ENCODE data around the gene LRR1.
"Not testable (repeated sequence)": the region's sequence is repeated elsewhere in the genome, so short reads cannot be mapped to it uniquely, and the experiment has no call there.

Gene LRR1

DNA sequence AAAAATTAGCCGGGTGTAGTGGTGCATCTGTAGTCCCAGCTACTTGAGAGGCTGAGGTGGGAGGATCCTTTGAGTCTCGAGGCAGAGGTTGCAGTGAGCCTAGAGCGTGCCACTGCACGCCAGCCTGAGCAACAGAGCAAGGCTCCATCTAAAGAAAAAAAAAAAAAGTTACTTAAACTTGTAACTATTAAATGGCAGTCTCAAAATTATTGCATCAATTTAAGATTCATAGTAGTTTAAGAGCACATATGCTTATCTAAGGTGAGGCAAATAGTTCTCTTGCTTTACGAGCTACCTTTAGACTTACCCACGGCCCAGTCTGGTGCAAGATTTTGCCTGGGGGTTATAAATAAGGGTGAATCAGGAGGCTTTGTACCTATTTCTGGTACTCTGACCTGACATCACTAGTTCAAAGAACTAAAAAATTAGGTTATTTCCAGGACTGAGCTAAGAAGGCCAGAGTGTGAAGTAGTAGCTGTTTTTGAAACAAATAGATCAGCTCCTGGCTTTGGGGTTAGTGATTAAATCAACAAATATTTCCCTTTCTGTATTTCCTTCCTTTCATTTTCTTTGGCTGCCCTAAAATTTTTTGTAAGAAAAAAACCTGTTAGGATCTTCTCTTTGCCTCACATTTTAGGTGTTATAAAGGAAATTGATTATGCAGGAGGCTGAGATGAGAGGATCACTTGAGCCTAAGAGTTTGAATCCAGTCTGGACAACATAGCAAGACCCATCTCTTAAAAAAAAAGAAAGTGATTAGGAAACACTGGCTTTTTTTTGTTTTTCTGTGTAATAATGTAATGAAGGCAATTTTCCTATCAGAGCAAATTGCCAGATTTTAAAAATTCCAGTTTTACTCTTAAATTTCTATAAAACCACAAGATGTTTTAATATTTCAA lies 25.4 kb downstream of the LRR1 start:
- in situ Hi-C loops (cut with MboI; ENCODE audit: low sequenced_read_pairs): no loop called here

DNA sequence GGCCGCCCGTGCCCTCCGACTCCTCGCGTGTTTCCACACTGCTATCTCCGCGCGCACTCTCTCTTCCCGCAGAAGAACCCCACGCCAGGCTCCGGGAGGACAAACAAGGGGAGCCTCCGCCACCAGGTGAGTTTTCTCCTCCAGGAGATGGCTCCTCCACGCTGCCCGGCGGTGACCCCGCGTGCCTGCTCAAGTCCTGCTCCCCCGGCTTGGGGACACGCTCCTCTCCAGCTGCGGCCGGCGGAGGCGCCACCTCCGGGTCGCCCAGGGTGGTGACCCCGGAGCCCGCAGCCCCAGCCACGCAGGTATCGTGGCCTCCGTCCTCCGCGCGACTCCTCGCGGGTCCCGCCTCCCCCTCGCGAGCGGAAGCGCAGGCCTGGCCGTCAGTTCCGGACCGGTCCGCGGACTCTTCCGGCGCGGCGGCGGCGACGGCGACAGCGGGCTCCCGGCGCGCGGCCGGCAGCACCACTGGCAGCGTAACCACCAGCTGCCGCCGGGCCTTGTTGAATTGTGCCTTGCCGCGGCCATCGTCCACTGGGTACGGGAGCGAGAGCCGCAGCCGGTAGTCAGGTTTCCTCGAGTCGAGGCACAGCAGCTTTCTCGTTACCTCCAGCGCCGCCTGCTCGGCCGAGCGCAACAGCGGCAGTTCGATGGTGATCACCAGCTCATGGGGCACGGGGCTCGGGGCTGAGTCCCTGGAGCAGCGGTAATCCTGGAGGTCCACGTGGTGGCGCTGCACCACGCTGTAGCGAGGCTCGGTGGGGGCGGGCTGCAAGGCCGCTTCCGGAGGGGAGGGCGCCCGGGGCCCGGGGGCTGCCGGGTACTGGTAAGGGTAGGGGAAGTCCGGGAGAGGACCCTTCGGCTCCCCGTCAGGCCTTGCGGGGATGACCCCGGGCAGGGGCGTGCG lies 35.2 kb downstream of the LRR1 start:
- in situ Hi-C loops (cut with MboI; ENCODE audit: low sequenced_read_pairs): no loop called here

DNA sequence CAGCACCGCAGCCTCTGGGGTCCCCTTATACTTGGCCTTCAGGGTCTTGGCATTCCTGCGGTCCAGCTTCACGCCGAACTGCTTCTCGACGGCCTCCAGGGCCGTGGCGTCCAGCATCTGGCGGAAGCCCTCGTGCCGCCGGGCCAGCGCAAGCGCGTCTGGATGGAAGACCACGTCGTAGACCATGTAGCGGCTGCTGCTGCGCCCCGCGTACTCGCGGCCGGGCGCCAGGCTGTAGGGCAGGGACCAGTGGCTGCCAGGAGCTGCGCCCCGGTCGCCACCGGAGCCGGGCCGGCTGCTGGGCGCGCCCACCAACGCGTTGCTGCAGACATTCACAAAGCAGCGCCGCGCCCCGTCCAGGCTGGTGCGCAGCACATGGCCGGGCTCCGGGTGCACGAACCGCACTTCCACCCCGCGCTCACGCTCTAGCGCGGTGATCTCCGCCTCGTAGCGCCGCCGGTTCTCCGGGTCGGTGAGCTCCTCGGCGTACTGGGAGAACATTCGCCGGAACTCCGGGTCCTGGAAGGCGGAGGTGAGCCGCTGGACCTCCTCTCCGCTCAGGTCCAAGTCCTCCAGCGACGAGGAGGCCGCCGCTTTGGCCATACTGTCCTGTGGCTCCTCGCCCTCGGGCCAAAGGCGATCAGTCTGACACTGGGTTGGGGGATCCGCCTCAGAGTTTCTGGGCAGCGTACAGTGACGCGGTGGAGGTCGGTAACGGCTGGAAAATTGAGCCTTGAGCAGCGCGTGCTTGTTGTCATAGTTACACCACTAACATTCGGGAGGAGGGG lies 36.0 kb downstream of the LRR1 start, which contains the start of gene DNAAF2:
Gene DNAAF2, minus strand, starts transcription at position 698 of the 788 bp plus-strand sequence. Its CDS starts 95 bp downstream, at position 603.
- in situ Hi-C loops (cut with MboI; ENCODE audit: low sequenced_read_pairs): no loop called here

DNA sequence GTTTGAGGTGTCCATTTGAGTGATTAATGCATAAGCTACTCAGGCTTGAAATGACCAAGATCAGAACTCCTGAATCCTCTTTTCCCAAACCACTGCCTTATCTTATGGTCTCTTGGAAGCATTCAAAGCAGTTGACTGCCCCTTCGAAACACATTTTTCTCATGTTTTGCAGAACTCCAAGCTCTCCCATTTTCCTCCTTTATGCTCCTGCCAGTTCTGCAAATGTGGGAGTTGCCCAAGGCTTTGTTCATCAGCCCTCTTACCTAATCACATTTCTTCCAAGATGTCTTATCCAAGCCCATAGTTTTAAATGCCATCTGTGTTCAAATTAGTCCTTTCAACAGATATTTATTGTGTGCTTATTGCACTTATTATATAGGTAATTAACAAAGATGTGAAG lies 38.1 kb downstream of the LRR1 start:
- in situ Hi-C loops (cut with MboI; ENCODE audit: low sequenced_read_pairs): no loop called here

DNA sequence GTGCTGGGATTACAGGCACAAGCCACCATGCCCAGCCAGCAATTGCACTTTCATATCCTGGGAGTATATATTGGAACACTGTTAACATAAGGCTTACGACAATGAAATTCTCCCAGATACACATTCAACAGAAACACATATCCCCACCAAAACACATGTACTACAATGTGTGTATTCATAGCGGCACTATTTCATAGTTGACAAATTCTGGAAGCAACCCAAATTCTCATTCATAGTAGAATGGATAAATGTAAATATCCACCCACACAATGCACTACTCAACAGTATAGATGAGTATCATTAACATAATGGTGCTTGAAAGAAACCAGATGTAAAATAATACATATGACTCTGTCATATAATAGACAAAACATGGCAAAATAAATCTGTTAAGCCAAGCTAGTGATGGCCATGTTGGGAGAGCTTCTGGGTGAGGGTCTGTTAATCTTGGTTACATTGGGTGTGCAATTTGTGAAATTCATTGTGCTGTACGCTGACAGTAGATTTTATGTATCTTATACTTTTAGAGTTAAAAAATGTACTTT lies 38.9 kb downstream of the LRR1 start:
- in situ Hi-C loops (cut with MboI; ENCODE audit: low sequenced_read_pairs): no loop called here

DNA sequence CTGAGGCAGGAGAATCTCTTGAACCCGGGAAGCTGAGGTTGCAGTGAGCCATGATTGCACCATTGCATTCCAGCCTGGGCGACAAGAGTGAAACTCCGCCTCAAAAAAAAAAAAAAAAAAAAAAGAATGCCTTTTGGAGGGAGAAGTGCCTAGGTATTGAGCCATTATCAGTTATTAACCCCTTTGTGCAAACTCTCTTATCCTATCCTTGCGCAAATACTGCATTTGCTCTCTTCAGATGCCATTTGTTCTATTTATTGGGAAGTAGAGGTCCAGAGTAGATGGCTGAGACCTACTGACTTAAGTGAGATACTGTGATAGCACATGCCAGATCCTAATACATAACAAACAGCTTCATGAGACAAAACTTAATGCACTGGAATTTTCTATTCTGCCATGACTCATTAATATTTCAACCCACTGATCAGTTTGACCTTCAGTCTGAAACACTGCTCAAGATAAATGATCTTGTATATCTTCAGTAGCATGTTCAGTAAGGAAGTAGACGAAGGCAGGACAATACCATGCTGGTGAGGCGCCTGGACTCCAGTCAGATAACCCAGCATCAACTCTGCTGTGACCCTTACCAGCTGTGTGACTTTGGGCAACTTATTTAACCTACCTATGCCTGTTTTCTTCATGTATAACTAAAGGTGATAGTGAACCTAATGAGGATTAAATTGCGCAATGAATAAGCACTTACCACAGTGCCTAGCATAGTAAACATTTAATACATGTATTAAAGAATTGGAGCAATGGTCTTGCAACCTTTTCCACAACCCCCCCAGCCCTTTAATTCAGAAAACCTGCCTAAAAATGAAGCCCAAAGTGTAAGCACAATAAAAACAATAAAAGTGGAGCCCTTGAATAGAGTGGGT lies 42.0 kb downstream of the LRR1 start:
- in situ Hi-C loops (cut with MboI; ENCODE audit: low sequenced_read_pairs): no loop called here

DNA sequence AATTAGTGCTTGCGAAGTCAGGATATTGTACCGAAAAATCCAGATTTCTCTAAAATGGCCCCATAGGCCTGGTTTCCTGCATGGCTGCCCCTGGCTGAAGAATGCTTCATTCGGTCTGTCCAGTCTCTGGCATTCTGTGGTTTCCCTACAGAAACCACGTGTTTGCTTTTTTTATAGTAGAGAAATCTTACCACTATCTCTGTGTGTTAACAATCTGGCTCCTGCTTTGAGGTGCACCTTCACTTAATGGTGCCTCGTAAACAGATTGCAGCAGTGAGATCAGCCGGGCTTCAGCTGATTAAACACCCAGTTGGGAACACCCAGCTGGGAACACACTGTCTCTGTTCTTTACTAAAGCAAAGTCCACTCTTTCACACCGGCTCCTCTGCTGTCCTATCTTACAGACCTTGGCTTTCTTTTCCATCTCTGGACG lies 43.0 kb downstream of the LRR1 start:
- in situ Hi-C loops (cut with MboI; ENCODE audit: low sequenced_read_pairs): no loop called here

DNA sequence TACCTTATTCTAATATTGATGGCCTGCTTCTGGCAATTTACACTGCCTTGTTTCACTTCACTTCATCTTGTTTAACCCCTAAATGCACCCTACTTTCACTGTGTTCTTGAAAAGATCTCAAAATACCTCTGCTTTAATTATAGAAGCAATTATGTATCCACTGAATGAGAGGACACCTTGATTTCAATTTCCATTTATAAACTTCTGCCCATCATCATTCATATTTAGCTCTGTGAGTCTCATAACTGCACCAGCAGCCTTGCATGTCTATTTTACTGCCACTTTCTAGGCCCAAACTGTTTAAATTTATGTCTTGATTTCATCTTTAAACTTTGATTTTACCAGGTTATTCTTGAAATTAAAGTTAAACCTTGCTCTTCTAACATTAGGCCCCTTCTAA lies 43.4 kb downstream of the LRR1 start:
- in situ Hi-C loops (cut with MboI; ENCODE audit: low sequenced_read_pairs): no loop called here

DNA sequence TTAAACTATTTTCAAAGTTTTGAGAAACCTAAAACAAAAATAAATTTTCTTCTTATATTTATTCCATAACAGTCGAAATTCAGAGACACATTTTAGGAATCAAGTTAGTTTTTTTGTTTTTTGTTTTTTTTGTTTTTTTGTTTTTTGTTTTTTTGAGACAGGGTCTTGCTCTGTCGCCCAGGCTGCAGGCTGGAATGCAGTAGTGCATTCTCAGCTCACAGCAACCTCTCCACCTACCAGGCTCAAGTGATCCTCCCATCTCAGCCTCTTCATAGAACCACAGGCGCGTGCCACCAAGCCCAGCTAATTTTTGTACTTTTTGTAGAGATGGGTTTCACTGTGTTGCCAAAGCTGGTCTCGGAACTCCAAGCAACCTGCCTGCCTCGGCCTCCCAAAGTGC lies 54.8 kb downstream of the LRR1 start:
- in situ Hi-C loops (cut with MboI; ENCODE audit: low sequenced_read_pairs): no loop called here

DNA sequence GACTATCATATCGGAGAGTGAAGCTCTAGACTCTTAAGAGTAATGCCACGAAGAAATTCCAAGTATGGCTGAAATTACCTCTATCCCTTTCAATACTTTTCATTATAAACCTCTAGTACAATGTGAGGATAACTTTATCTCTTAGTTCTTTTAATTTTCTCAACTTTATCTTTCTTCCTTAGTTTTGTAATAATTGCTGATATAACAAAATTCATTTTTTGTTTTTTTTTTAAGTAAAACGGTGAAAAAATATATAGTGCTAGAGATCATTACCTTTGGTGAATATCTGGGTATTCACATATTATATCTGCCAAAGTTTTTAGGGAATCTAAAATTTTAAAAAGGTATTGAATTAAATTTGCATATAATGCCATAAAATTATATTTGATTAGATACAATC lies 55.8 kb downstream of the LRR1 start:
- in situ Hi-C loops (cut with MboI; ENCODE audit: low sequenced_read_pairs): no loop called here

DNA sequence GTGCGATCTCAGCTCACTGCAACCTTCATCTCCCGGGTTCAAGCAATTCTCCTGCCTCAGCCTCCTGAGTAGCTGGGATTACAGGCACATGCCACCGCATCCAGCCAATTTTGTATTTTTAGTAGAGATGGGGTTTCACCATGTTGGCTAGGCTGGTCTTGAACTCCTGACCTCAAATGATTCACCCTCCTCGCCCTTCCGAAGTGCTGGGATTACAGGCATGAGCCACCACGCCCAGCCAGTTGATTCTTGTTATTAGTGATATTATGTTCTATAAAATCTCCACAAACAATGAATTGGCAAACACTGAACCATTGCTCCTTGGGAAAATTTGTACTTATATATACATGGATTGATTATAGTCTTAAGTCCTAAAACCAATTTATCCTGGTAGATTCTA lies 58.8 kb downstream of the LRR1 start:
- in situ Hi-C loops (cut with MboI; ENCODE audit: low sequenced_read_pairs): not testable (repeated sequence)

DNA sequence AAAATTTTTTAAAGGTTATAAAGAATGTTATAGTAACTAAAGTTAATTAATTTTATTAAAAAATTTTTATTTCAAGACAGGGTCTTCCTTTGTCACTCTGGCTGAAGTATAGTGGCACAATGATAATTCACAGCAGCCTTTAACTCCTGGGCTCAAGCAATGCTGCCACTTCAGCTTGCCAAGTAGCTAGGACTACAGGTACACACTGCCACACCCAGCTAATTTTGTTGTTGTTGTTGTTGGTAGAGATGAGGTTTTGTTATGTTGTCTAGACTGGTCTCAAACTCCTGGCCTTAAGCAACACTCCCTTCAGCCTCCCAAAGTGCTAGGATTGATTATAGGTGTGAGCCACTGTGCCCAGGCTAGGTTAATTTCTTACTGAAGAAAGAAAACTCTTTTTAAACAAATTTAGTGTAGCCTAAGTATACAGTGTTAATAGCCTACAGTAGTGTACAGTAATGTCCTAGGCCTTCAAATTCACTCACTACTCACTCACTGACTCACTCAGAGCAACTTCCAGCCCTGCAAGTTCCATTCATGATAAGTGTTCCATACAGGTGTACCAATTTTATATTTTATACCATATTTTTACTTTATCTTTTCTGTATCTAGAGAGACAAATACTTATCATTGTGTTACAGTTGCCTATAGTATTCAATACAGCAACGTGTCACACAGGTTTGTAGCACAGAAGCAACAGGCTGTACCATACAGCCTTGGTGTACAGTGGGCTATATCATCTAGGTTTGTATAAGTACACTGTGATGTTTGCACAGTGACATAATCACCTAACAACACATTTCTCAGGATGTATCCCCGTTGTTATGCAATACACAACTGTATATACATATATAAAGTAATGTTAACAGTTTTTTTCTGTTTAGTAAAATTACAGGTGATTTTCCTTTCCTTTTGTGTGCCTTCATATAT lies 61.1 kb downstream of the LRR1 start:
- in situ Hi-C loops (cut with MboI; ENCODE audit: low sequenced_read_pairs): no loop called here
